B cell (primary cell): Measurements from ENCODE around the gene GALNT17. TPM values are rescaled to one million over a fixed set of nuclear protein-coding genes. Genes with fewer than 3 reads are reported as not detected.

Source experiments
- ATAC-seq: fragments of 200-7000 bp; cut with Tn5 transposase; one replicate; pipeline ENCODE4 v1.10.0; 2021; ENCODE audit warnings: low read depth, mild to moderate bottlenecking, moderate number of reproducible peaks, moderate library complexity
- CTCF ChIA-PET: fragments of 350-600 bp; sonication (Branson Sonifier 250); formaldehyde crosslinking; loops from one replicate; lab custom pipeline; 2021; ENCODE audit warnings: antibody characterized with exemption, inconsistent platforms; lab: Charles Lee
- POLR2A ChIA-PET: fragments of 350-600 bp; sonication (Branson Sonifier 250); formaldehyde crosslinking; loops from one replicate; lab custom pipeline; 2021; ENCODE audit warnings: antibody characterized with exemption; lab: Charles Lee
- DNase-seq: peaks from one replicate; pipeline ENCODE4 v3.0.0; 2013
- H2AFZ ChIP-seq: 2 replicates; pipeline ENCODE4 v1.6.1; 2012; ENCODE audit warnings: mild to moderate bottlenecking, low read depth, low read length; ENCODE audit not compliant: insufficient read depth, poor library complexity, severe bottlenecking
- H3K27ac ChIP-seq, 2 donors: 1 replicate in 1 of 2; 2 replicates in 1 of 2; pipeline ENCODE4 v1.5.1; 2012 to 2013; ENCODE audit warnings: low read length in 2 of 2, mild to moderate bottlenecking in 2 of 2, moderate library complexity in 1 of 2
- H3K27me3 ChIP-seq, 4 experiments: fragments of 200-600 bp in 1 of 4; sonication (generic) in 1 of 4; replicated peaks in 1 of 4; 1 replicate in 2 of 4; 2 replicates in 2 of 4; pipeline versions ENCODE4 v1.6.1 to v1.7.0; 2013 to 2016; ENCODE audit warnings: low read length in 3 of 4, mild to moderate bottlenecking in 2 of 4, mixed read lengths in 1 of 4, moderate library complexity in 1 of 4; ENCODE audit not compliant: insufficient read depth in 4 of 4, control insufficient read depth in 3 of 4; ENCODE audit errors: control extremely low read depth in 1 of 4
- H3K36me3 ChIP-seq, 2 experiments: replicated peaks in 1 of 2; 1 replicate in 1 of 2; 2 replicates in 1 of 2; pipeline versions ENCODE4 v1.6.1 to v1.7.1; 2013; ENCODE audit warnings: low read length in 1 of 2; ENCODE audit not compliant: insufficient read depth in 2 of 2, control insufficient read depth in 1 of 2; ENCODE audit errors: control extremely low read depth in 1 of 2, extremely low read depth in 1 of 2
- H3K4me1 ChIP-seq, 2 donors: fragments of 200-600 bp in 1 of 2; sonication (generic) in 1 of 2; 1 replicate in 1 of 2; 2 replicates in 1 of 2; pipeline versions ENCODE4 v1.5.1 to v1.6.1; 2013 to 2017; ENCODE audit warnings: low read length in 2 of 2; ENCODE audit not compliant: control insufficient read depth in 2 of 2, insufficient read depth in 2 of 2
- H3K4me2 ChIP-seq: replicated peaks from 2 replicates; pipeline ENCODE3; 2012; ENCODE audit warnings: mild to moderate bottlenecking, low read depth, low read length; ENCODE audit not compliant: poor library complexity, severe bottlenecking
- H3K4me3 ChIP-seq, 5 experiments: fragments of 200-600 bp in 1 of 5; sonication (generic) in 1 of 5; 1 replicate in 3 of 5; 2 replicates in 2 of 5; pipeline versions ENCODE4 v1.5.1 to v1.7.0; 2011 to 2016; ENCODE audit warnings: low read length in 4 of 5, mild to moderate bottlenecking in 4 of 5, low read depth in 2 of 5, control low read depth in 1 of 5, moderate library complexity in 1 of 5; ENCODE audit not compliant: insufficient read depth in 1 of 5; ENCODE audit errors: control extremely low read depth in 1 of 5, extremely low read depth in 1 of 5
- H3K79me2 ChIP-seq: fragments of 200-600 bp; sonication (generic); one replicate; pipeline ENCODE4 v1.6.0; 2016; ENCODE audit warnings: low read length; ENCODE audit not compliant: control insufficient read depth, insufficient read depth
- H3K9ac ChIP-seq: fragments of 200-600 bp; sonication (generic); 2 replicates; pipeline ENCODE4 v1.6.1; 2017; ENCODE audit warnings: mild to moderate bottlenecking, low read length, moderate library complexity
- H3K9me3 ChIP-seq, 3 donors: one replicate each; pipeline versions ENCODE4 v1.6.1 to v1.7.1; 2013; ENCODE audit warnings: low read length in 2 of 3; ENCODE audit not compliant: control insufficient read depth in 2 of 3, insufficient read depth in 1 of 3; ENCODE audit errors: control extremely low read depth in 1 of 3
- H4K20me1 ChIP-seq: 2 replicates; pipeline ENCODE4 v1.6.0; 2012; ENCODE audit warnings: mild to moderate bottlenecking, low read length; ENCODE audit not compliant: insufficient read depth, control insufficient read depth, poor library complexity, severe bottlenecking
- H3K27ac Mint-ChIP-seq: one replicate; pipeline ENCODE4 v1.8.0; 2021; ENCODE audit warnings: mixed read lengths
- H3K27me3 Mint-ChIP-seq: one replicate; pipeline ENCODE4 v1.8.0; 2021; ENCODE audit warnings: mixed read lengths
- H3K4me1 Mint-ChIP-seq: one replicate; pipeline ENCODE4 v1.8.0; 2021; ENCODE audit warnings: mixed read lengths
- H3K4me3 Mint-ChIP-seq: one replicate; pipeline ENCODE4 v1.8.0; 2021; ENCODE audit warnings: mixed read lengths
- H3K9me3 Mint-ChIP-seq: one replicate; pipeline ENCODE4 v1.8.0; 2022; ENCODE audit warnings: mixed read lengths; ENCODE audit not compliant: insufficient read depth
- EZH2 ChIP-seq: IDR thresholded peaks from 2 replicates; pipeline ENCODE4 v1.6.1; 2012; ENCODE audit warnings: borderline replicate concordance, low read depth, mild to moderate bottlenecking, moderate library complexity, low read length; ENCODE audit not compliant: insufficient read depth, poor library complexity, severe bottlenecking
- WGBS: methylation state at CpG from one replicate; pipeline ENCODE4 v1.1.5; 2013; ENCODE audit warnings: missing lambda C conversion rate; ENCODE audit not compliant: insufficient coverage; 5-methylcytosine and 5-hydroxymethylcytosine counted together
- intact Hi-C: fragments of 100-400 bp; cut with micrococcal nuclease; formaldehyde crosslinking; loops from one replicate; pipeline ENCODE4 v1.10.0; 2022
- polyA plus RNA-seq: library from polyadenylated mRNA; depleted of rRNA; stranded (reverse); fragments of >200 nt; gene quantifications from 2 replicates; pipeline ENCODE4 v1.2.3, GENCODE V29; 2012
- total RNA-seq, 2 donors: library from RNA; stranded (reverse); fragments of 120-200 nt in 1 of 2; gene quantifications; 1 replicate in 1 of 2; 2 replicates in 1 of 2; pipeline versions ENCODE4 v1.2.3 to v1.2.4, GENCODE V29; 2013 to 2022
- TF ChIP-seq, protein P1 (sequence below): fragments of 200-600 bp; IDR thresholded peaks from one replicate; pipeline ENCODE4 v1.8.0; 2022; ENCODE audit warnings: antibody characterized with exemption, mild to moderate bottlenecking

GALNT17 gene
- total and polyA plus RNA-seq, 2 donors (not counting 1 experiment from before 2014, with no cell fraction given): not detected

DNA sequence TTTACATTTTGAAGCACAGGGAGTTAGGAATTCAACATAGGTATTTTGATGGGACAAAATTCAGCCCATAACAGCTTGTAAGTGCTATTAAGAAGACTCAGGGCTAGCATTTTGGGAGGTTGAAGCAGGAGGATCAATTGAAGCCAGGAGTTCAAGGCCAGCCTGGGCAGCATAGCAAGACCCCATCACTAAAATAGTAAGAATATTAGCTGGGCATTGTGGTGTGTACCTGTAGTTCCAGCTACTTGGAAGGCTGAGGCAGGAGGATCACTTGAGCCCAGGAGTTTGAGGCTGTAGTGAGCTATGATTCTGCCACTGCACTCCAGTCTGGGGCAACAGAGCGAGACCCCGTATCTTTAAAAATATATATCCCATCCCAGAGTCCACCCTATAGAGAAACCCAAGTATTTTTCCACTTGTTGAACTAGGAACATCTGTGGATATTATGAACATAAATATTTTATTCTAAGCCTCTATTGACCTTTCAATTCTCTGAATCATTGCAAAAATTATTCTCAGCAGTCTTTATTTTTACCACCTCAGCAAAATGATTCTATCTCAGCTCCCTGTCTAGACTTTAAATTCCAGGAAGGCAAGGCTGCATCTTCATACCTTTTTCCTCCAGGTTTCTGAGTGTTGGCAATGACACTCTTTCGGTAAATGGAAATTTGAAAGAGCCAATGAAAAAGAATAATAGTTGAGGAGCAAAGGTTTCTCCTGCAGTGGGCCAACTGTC, 181.0 kb downstream of the GALNT17 start:
- CTCF ChIA-PET: no interaction called here
- no peak for TF ChIP-seq EZH2
- TF ChIP-seq, protein P1, sequence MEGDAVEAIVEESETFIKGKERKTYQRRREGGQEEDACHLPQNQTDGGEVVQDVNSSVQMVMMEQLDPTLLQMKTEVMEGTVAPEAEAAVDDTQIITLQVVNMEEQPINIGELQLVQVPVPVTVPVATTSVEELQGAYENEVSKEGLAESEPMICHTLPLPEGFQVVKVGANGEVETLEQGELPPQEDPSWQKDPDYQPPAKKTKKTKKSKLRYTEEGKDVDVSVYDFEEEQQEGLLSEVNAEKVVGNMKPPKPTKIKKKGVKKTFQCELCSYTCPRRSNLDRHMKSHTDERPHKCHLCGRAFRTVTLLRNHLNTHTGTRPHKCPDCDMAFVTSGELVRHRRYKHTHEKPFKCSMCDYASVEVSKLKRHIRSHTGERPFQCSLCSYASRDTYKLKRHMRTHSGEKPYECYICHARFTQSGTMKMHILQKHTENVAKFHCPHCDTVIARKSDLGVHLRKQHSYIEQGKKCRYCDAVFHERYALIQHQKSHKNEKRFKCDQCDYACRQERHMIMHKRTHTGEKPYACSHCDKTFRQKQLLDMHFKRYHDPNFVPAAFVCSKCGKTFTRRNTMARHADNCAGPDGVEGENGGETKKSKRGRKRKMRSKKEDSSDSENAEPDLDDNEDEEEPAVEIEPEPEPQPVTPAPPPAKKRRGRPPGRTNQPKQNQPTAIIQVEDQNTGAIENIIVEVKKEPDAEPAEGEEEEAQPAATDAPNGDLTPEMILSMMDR: no peak
- POLR2A ChIA-PET: no interaction called here

DNA sequence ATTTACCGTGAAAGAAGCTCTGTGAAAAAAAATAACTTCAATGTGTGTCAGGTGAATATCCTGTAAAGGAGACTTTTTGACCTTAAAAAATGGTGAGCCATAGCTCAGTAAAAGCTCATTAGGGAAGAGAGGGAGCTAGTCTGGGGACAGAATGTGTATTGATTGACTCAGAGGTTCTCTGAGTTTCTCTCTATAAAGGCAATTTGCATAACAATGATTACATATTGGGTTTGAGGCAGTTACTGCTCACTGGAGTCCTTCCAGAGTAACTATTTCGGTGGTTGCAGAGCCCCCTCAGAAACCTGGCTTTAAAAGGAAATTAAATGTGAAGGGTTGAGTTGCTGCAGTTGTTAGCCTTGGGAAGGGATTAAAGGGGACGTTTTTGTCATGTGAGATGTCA, 181.6 kb downstream of the GALNT17 start:
- 77% methylated on average over 3 of the region's 3 CpGs for WGBS
- TF ChIP-seq, protein P1: no peak
- no peak for TF ChIP-seq EZH2
- no peak overlapping the region for H3K9ac ChIP-seq
- DNase-seq (no peak), ATAC-seq (no peak)
- Mint-ChIP-seq H3K4me3 (no peak overlapping the region), H3K4me1 (no peaks in the 10 kb centered on the region), H3K27ac (no peak overlapping the region), H3K27me3 (no peaks in the 10 kb centered on the region), H3K9me3 (peaks cover 4% of the 10 kb centered on the region)
- ChIA-PET CTCF (no interaction called here), POLR2A (no interaction called here)
- no peak overlapping the region for H3K4me2 ChIP-seq
- H3K79me2 ChIP-seq: no peaks in the 10 kb centered on the region
- peaks cover 0 to 11% (median 2%) of the 10 kb centered on the region in 3 donors for H3K9me3 ChIP-seq
- intact Hi-C loops: no loop called here
- H3K4me3 ChIP-seq: no peak overlapping the region
- no peaks in the 10 kb centered on the region for H4K20me1 ChIP-seq
- no peak overlapping the region for H2AFZ ChIP-seq
- no peaks in the 10 kb centered on the region for H3K36me3 ChIP-seq
- no peaks in the 10 kb centered on the region for H3K27me3 ChIP-seq
- no peak overlapping the region for H3K27ac ChIP-seq
- H3K4me1 ChIP-seq: no peaks in the 10 kb centered on the region

More for the DNA sequence above, 181.0 kb downstream of the GALNT17 start:
- no peak for ATAC-seq
- H3K9me3 Mint-ChIP-seq: peaks cover 4% of the 10 kb centered on the region
- Histone ChIP-seq H3K4me1 (no peaks in the 10 kb centered on the region), H3K27me3 (no peaks in the 10 kb centered on the region), H4K20me1 (no peaks in the 10 kb centered on the region), H3K9me3 (peaks cover 0 to 13% (median 2%) of the 10 kb centered on the region in 3 donors), H3K9ac (no peak overlapping the region), H3K4me3 (no peak overlapping the region), H2AFZ (no peak overlapping the region), H3K4me2 (no peak overlapping the region), H3K27ac (no peak overlapping the region), H3K79me2 (no peaks in the 10 kb centered on the region), H3K36me3 (no peaks in the 10 kb centered on the region)
- 100% methylated on average over 1 of the region's 3 CpGs for WGBS
- no peak for DNase-seq
- no peak overlapping the region for H3K27ac Mint-ChIP-seq
- intact Hi-C loops: no loop called here
- no peaks in the 10 kb centered on the region for H3K27me3 Mint-ChIP-seq
- no peak overlapping the region for H3K4me3 Mint-ChIP-seq
- H3K4me1 Mint-ChIP-seq: no peaks in the 10 kb centered on the region
